ENCODE measurements around the gene GNAS-AS1. TPM values are rescaled to one million over a fixed set of nuclear protein-coding genes. Genes with fewer than 3 reads are reported as not detected.

Gene GNAS-AS1
- total and polyA plus RNA-seq, 2 of the 8 experiments (the other 6 are each of a cell fraction or from before 2014, with no cell fraction given), result 4.7 to 13.7 TPM

DNA sequence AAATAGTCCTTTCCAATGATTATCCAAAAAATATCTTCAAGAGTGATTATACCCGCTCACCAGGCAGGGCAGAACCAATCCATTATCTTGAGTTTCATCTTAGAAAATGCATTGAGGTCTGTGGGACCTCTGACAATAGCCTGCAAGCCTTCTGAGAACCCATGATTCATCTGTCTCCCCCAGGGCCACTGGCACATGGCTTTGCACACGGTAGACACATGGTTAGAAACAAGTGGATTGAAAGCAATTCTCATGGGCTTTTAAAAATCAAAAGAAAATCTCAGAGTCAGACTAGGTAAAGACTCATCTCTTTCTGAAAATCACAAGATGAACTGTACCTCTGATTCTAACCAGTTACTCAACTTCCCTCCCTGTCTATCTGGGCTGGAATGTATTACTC is 15.5 kb downstream of the GNAS-AS1 start:
- no peak overlapping the region for H3K56ac ChIP-seq (replicated peaks; ENCODE audit: insufficient read length, low read depth, low read length)
- no peak overlapping the region for H4K5ac ChIP-seq (ENCODE audit: insufficient read length, low read depth, low read length)
- no peak overlapping the region for H2AK5ac ChIP-seq (ENCODE audit: low read depth, low read length)
- no peak overlapping the region for H3K27ac ChIP-seq (ENCODE audit: low read depth, low read length)
- FAIRE-seq, result no peak
- H2BK12ac ChIP-seq (ENCODE audit: low read depth, low read length), result no peak overlapping the region
- H4K20me1 ChIP-seq (replicated peaks in 1 of 2; ENCODE audit: control insufficient read depth in 1 of 2, insufficient read depth in 2 of 2, low read length in 2 of 2), result peaks cover 6 to 14% of the 10 kb centered on the region in 2 experiments
- H3K23ac ChIP-seq (ENCODE audit: insufficient read length), result no peak overlapping the region
- no peak overlapping the region for H3K4me3 ChIP-seq (ENCODE audit: extremely low read depth in 1 of 4, insufficient read depth in 2 of 4, low read depth in 3 of 4, low read length in 4 of 4)
- peaks cover 0 to 7% (median 5%) of the 10 kb centered on the region in 4 experiments; a peak in 3 of 7 replicates for H3K27me3 ChIP-seq (replicated peaks in 1 of 4; ENCODE audit: control insufficient read depth in 3 of 4, extremely low read depth in 1 of 4, insufficient read depth in 3 of 4, low read length in 3 of 4)
- ChIA-PET CTCF (ENCODE audit: partially characterized antibody) (interaction anchor here (0.9 to 8.7 kb wide), 8 partner anchors 13 to 354 kb away, joined by 3 to 57 read pairs (median 4); partner anchors contain the start of genes GNAS, GNAS-AS1 and STX16), POLR2A (ENCODE audit: partially characterized antibody) (interaction anchor here (0.7 to 11.8 kb wide), 7 partner anchors 11 to 208 kb away, joined by 3 to 163 read pairs (median 3); partner anchors contain the start of genes GNAS and GNAS-AS1)
- H2BK20ac ChIP-seq (ENCODE audit: low read length), result no peak overlapping the region
- H4K8ac ChIP-seq (ENCODE audit: extremely low read depth, insufficient read depth, low read length), result no peak overlapping the region
- no peak overlapping the region for H3K4me2 ChIP-seq (ENCODE audit: insufficient read depth in 1 of 2, low read depth in 2 of 2, low read length in 2 of 2)
- peaks cover 23 to 99% of the 10 kb centered on the region in 2 experiments for H3K79me2 ChIP-seq (ENCODE audit: control insufficient read depth in 1 of 2, insufficient read depth in 2 of 2, low read length in 2 of 2)
- no peaks in the 10 kb centered on the region for H3K9me3 ChIP-seq (ENCODE audit: insufficient read depth in 2 of 2, low read depth in 1 of 2, low read length in 1 of 2)
- no peak overlapping the region for H2BK5ac ChIP-seq (ENCODE audit: low read depth, low read length)
- H3K9ac ChIP-seq (replicated peaks in 1 of 4; ENCODE audit: extremely low read depth in 1 of 4, low read depth in 3 of 4, low read length in 3 of 4), result no peak overlapping the region
- no peak overlapping the region for H2AFZ ChIP-seq (ENCODE audit: low read length)
- peaks cover 8% of the 10 kb centered on the region; the same call in 1 of the 2 replicates for H3K23me2 ChIP-seq (ENCODE audit: low read depth, low read length)
- H3K4me1 ChIP-seq (replicated peaks in 1 of 4; ENCODE audit: control insufficient read depth in 3 of 4, insufficient read depth in 4 of 4, low read length in 3 of 4), result peaks cover 0 to 6% (median 2%) of the 10 kb centered on the region in 4 experiments; a peak in 3 of 7 replicates
- no peak overlapping the region for H2BK15ac ChIP-seq (ENCODE audit: low read length)
- WGBS, 2 experiments (ENCODE audit: extremely low coverage in 1 of 2, insufficient coverage in 1 of 2, insufficient read length in 1 of 2, insufficient replicate concordance in 2 of 2, low coverage in 1 of 2, low lambda C conversion rate in 2 of 2, missing lambda C conversion rate in 1 of 2), result 80% methylated on average over 2 of the region's 2 CpGs; no CpG with 5 or more reads in 1 of the 2 experiments
- no peak for TF ChIP-seq GTF2F1 (IDR thresholded peaks at IDR 0.05; ENCODE audit: borderline replicate concordance, low read depth, low read length)
- TF ChIP-seq NRF1 (IDR thresholded peaks at IDR 0.05; ENCODE audit: low read depth, low read length), result no peak
- no peak for TF ChIP-seq TBP (IDR thresholded peaks at IDR 0.05; ENCODE audit: low read depth, low read length)
- TF ChIP-seq HDAC6 (IDR thresholded peaks at IDR 0.05; ENCODE audit: low read depth, low read length), result no peak
- TF ChIP-seq CREB1 (IDR thresholded peaks at IDR 0.05), result no peak
- TF ChIP-seq SP1 (IDR thresholded peaks at IDR 0.05; ENCODE audit: low read depth, low read length), result no peak
- no peak for TF ChIP-seq SUZ12 (IDR thresholded peaks at IDR 0.05; ENCODE audit: low read length)
- no peak for TF ChIP-seq RBBP5 (IDR thresholded peaks at IDR 0.05; ENCODE audit: borderline replicate concordance, low read depth, low read length)
- no peak for TF ChIP-seq BACH1 (IDR thresholded peaks at IDR 0.05; ENCODE audit: low read length)
- no peak for TF ChIP-seq NANOG (IDR thresholded peaks at IDR 0.05; ENCODE audit: insufficient read depth, low read depth, low read length, poor library complexity, severe bottlenecking)
- no peak overlapping the region for H3K18ac ChIP-seq (ENCODE audit: extremely low read depth, low read length)
- H3K4ac ChIP-seq (replicated peaks; ENCODE audit: insufficient read length, low read depth, low read length), result no peak overlapping the region
- H3K14ac ChIP-seq (ENCODE audit: insufficient read length), result no peak overlapping the region
- H3K79me1 ChIP-seq (ENCODE audit: low read depth, low read length), result peaks cover 3% of the 10 kb centered on the region
- no peak overlapping the region for H2BK120ac ChIP-seq (replicated peaks; ENCODE audit: low read depth, low read length)
- H4K91ac ChIP-seq (replicated peaks; ENCODE audit: insufficient read length, low read length), result no peak overlapping the region
- DNase-seq (ENCODE audit: low read depth in 1 of 2, low spot score in 2 of 2), result no peak
- H3K36me3 ChIP-seq (ENCODE audit: control insufficient read depth in 2 of 4, insufficient read depth in 4 of 4, low read length in 3 of 4), result peaks cover 0 to 31% (median 14%) of the 10 kb centered on the region in 4 experiments; a peak in 5 of 8 replicates
